ENCODE data around the gene RSPH1.
A peak's percentile ranks its signal among the peaks of the same experiment; 100 is the strongest.

Gene RSPH1

DNA sequence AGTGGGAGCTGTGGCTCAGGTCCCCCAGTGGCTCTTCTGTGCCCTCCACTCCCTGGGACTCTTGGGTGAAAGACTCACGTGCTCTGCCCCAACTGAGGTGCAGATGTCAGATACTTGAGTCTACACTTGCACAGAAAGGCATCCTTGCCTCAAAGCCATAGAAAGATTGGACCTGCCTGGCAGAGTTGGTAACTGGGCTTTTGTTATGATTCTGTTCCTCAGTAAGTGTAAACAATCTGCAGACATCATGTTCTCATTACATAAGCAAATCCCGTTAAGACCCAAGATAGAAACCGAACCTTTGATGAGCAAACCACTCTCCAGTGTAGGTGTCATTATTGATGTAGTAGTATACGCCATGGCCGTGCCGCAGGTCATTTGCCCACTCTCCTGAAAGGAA lies 10.0 kb downstream of the RSPH1 start:
- peak overlapping the region; percentile 32 for H3K27ac ChIP-seq
- TF ChIP-seq, protein P1, sequence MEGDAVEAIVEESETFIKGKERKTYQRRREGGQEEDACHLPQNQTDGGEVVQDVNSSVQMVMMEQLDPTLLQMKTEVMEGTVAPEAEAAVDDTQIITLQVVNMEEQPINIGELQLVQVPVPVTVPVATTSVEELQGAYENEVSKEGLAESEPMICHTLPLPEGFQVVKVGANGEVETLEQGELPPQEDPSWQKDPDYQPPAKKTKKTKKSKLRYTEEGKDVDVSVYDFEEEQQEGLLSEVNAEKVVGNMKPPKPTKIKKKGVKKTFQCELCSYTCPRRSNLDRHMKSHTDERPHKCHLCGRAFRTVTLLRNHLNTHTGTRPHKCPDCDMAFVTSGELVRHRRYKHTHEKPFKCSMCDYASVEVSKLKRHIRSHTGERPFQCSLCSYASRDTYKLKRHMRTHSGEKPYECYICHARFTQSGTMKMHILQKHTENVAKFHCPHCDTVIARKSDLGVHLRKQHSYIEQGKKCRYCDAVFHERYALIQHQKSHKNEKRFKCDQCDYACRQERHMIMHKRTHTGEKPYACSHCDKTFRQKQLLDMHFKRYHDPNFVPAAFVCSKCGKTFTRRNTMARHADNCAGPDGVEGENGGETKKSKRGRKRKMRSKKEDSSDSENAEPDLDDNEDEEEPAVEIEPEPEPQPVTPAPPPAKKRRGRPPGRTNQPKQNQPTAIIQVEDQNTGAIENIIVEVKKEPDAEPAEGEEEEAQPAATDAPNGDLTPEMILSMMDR (conservative IDR thresholded peaks at IDR 0.05) = no peak

GRCh38 chr21:42484966-42485365 lies 11.1 kb downstream of the RSPH1 start:
- no peak overlapping the region for H3K27ac ChIP-seq
- TF ChIP-seq, protein P1 (conservative IDR thresholded peaks at IDR 0.05) = no peak

GRCh38 chr21:42481169-42481568 lies 14.9 kb downstream of the RSPH1 start:
- H3K27ac ChIP-seq = no peak overlapping the region
- TF ChIP-seq, protein P1 (conservative IDR thresholded peaks at IDR 0.05) = no peak

GRCh38 chr21:42480736-42481135 lies 15.3 kb downstream of the RSPH1 start:
- no peak overlapping the region for H3K27ac ChIP-seq
- TF ChIP-seq, protein P1 (conservative IDR thresholded peaks at IDR 0.05) = no peak

GRCh38 chr21:42479582-42479981 lies 16.4 kb downstream of the RSPH1 start:
- no peak overlapping the region for H3K27ac ChIP-seq
- TF ChIP-seq, protein P1 (conservative IDR thresholded peaks at IDR 0.05) = no peak

GRCh38 chr21:42478504-42478903 lies 17.5 kb downstream of the RSPH1 start:
- H3K27ac ChIP-seq = no peak overlapping the region
- TF ChIP-seq, protein P1 (conservative IDR thresholded peaks at IDR 0.05) = no peak

GRCh38 chr21:42476388-42477331 lies 19.4 kb downstream of the RSPH1 start:
- no peak overlapping the region for H3K27ac ChIP-seq
- TF ChIP-seq, protein P1 (conservative IDR thresholded peaks at IDR 0.05) = no peak
